GM06990 (cell line): ENCODE measurements around the gene SLIT1.
"Not testable (repeated sequence)": the region's sequence is repeated elsewhere in the genome, so short reads cannot be mapped to it uniquely, and the experiment has no call there.

Experiments used
- DNase-seq: peaks from one replicate; pipeline ENCODE4 v3.0.0-alpha.2; 2011; ENCODE audit not compliant: insufficient read length; ENCODE audit errors: extremely low read depth
- H3K27me3 ChIP-seq: replicated peaks from 2 replicates; pipeline ENCODE4 v1.6.0; 2011; ENCODE audit warnings: low read length; ENCODE audit not compliant: control insufficient read depth, insufficient read depth
- H3K36me3 ChIP-seq: 2 replicates; pipeline ENCODE4 v1.5.1; 2011; ENCODE audit warnings: low read length; ENCODE audit not compliant: control insufficient read depth, insufficient read depth
- H3K4me3 ChIP-seq: replicated peaks from 2 replicates; pipeline ENCODE4 v1.5.1; 2011; ENCODE audit warnings: low read depth, mild to moderate bottlenecking, control low read depth, low read length
- CTCF ChIP-seq: IDR thresholded peaks from 2 replicates; pipeline ENCODE4 v1.5.1; 2011; ENCODE audit warnings: low read length, control low read depth, mild to moderate bottlenecking, inconsistent platforms; ENCODE audit not compliant: insufficient read depth, poor library complexity, severe bottlenecking

The SLIT1 gene

GRCh38 chr10:97083228-97083829 lies 102.4 kb downstream of the SLIT1 start:
- TF ChIP-seq CTCF, result no peak
- H3K36me3 ChIP-seq, result no peaks in the 10 kb centered on the region
- DNase-seq, result no peak
- H3K27me3 ChIP-seq, result peaks cover 1% of the 10 kb centered on the region
- no peak overlapping the region for H3K4me3 ChIP-seq

- not testable (repeated sequence) for H3K27me3 ChIP-seq, DNase-seq, H3K4me3 ChIP-seq, H3K36me3 ChIP-seq
Observed at GRCh38 chr10:97082575-97082974, 103.2 kb downstream of the SLIT1 start.

- peak; percentile 99 for TF ChIP-seq CTCF
- H3K4me3 ChIP-seq, result no peak overlapping the region
- H3K27me3 ChIP-seq, result peaks cover 1% of the 10 kb centered on the region
- no peaks in the 10 kb centered on the region for H3K36me3 ChIP-seq
- DNase-seq, result peak; percentile 40
Observed at GRCh38 chr10:97081621-97082235, 104.0 kb downstream of the SLIT1 start.

GRCh38 chr10:97080051-97080776 lies 105.5 kb downstream of the SLIT1 start:
- TF ChIP-seq CTCF, result no peak
- Histone ChIP-seq H3K36me3 (no peaks in the 10 kb centered on the region), H3K27me3 (peaks cover 1% of the 10 kb centered on the region), H3K4me3 (no peak overlapping the region)
- DNase-seq, result no peak

- Histone ChIP-seq H3K27me3 (peaks cover 1% of the 10 kb centered on the region), H3K36me3 (no peaks in the 10 kb centered on the region), H3K4me3 (no peak overlapping the region)
- DNase-seq, result no peak
- TF ChIP-seq CTCF, result no peak
Observed at GRCh38 chr10:97079448-97079847, 106.3 kb downstream of the SLIT1 start.

- H3K27me3 ChIP-seq, result peaks cover 1% of the 10 kb centered on the region
- TF ChIP-seq CTCF, result no peak
- no peak for DNase-seq
- no peak overlapping the region for H3K4me3 ChIP-seq
- H3K36me3 ChIP-seq, result no peaks in the 10 kb centered on the region
Observed at GRCh38 chr10:97078938-97079445, 106.8 kb downstream of the SLIT1 start.
